HEK293 (cell line): ENCODE measurements around the gene TMEM98.

Experiments
- CTCF ChIA-PET: fragments of 350-600 bp; formaldehyde crosslinking; extraction: SDS; loops from one replicate; lab custom pipeline; 2021; ENCODE audit warnings: antibody characterized with exemption; lab: Yijun Ruan, JAX
- POLR2A ChIA-PET: fragments of 300-600 bp; formaldehyde crosslinking; extraction: SDS; loops from one replicate; lab custom pipeline; 2020; ENCODE audit warnings: antibody characterized with exemption, inconsistent platforms; lab: Yijun Ruan, JAX
- H3K27ac ChIP-seq: fragments of 200-500 bp; sonication (Bioruptor generic); 2 replicates; pipeline ENCODE4 v1.5.1; 2014; ENCODE audit warnings: low read depth, low read length, control low read depth, inconsistent platforms; ENCODE audit errors: extremely low read depth
- H3K36me3 ChIP-seq, 2 experiments: fragments of 200-500 bp in 1 of 2; sonication (Bioruptor generic) in 1 of 2; 1 replicate in 1 of 2; 2 replicates in 1 of 2; pipeline ENCODE4 v1.5.1; 2014 to 2017; ENCODE audit warnings: inconsistent platforms in 2 of 2, low read length in 2 of 2; ENCODE audit not compliant: control insufficient read depth in 2 of 2, insufficient read depth in 1 of 2
- H3K4me1 ChIP-seq: fragments of 200-500 bp; sonication (Bioruptor generic); 2 replicates; pipeline ENCODE4 v1.5.1; 2014; ENCODE audit warnings: mild to moderate bottlenecking, low read length, inconsistent platforms; ENCODE audit not compliant: control insufficient read depth, insufficient read depth
- H3K4me3 ChIP-seq: 2 replicates; pipeline ENCODE4 v1.5.1; 2011; ENCODE audit warnings: low read depth, mild to moderate bottlenecking, control low read depth, low read length, moderate library complexity
- H3K9me3 ChIP-seq: fragments of 200-500 bp; sonication (Bioruptor generic); 2 replicates; pipeline ENCODE4 v1.5.1; 2014; ENCODE audit warnings: low read depth, low read length, inconsistent platforms; ENCODE audit not compliant: control insufficient read depth, insufficient read depth
- GLIS1 ChIP-seq: fragments of 450-650 bp; formaldehyde crosslinking; IDR thresholded peaks from 2 replicates; pipeline ENCODE4 v1.5.1; 2016; ENCODE audit warnings: missing biosample characterization, missing genetic modification characterization
- GLIS2 ChIP-seq: fragments of 450-650 bp; formaldehyde crosslinking; IDR thresholded peaks from 2 replicates; pipeline ENCODE4 v1.5.1; 2016; ENCODE audit warnings: missing biosample characterization, missing genetic modification characterization
- OSR2 ChIP-seq: fragments of 450-650 bp; formaldehyde crosslinking; IDR thresholded peaks from 2 replicates; pipeline ENCODE4 v1.5.1; 2016; ENCODE audit warnings: missing biosample characterization, missing genetic modification characterization
- SALL2 ChIP-seq: fragments of 450-650 bp; formaldehyde crosslinking; IDR thresholded peaks from 2 replicates; pipeline ENCODE4 v1.5.0; 2017; ENCODE audit warnings: missing biosample characterization, mild to moderate bottlenecking, missing genetic modification characterization, borderline replicate concordance
- YY1 ChIP-seq: fragments of 450-650 bp; formaldehyde crosslinking; IDR thresholded peaks from 2 replicates; pipeline ENCODE4 v1.5.1; 2018; ENCODE audit warnings: missing biosample characterization, missing genetic modification characterization
- ZBTB17 ChIP-seq: fragments of 450-650 bp; formaldehyde crosslinking; IDR thresholded peaks from 2 replicates; pipeline ENCODE4 v1.5.1; 2016; ENCODE audit warnings: missing biosample characterization, missing genetic modification characterization
- ZBTB20 ChIP-seq: fragments of 450-650 bp; formaldehyde crosslinking; IDR thresholded peaks from 2 replicates; pipeline ENCODE4 v1.5.1; 2016; ENCODE audit warnings: missing biosample characterization, missing genetic modification characterization
- ZBTB26 ChIP-seq: fragments of 450-650 bp; formaldehyde crosslinking; optimal IDR thresholded peaks from 2 replicates; pipeline ENCODE3; 2016; ENCODE audit warnings: missing biosample characterization, mild to moderate bottlenecking, missing genetic modification characterization
- ZFP3 ChIP-seq: fragments of 450-650 bp; formaldehyde crosslinking; IDR thresholded peaks from 2 replicates; pipeline ENCODE4 v1.5.1; 2016; ENCODE audit warnings: low read depth, missing biosample characterization, missing genetic modification characterization
- ZIC2 ChIP-seq: fragments of 450-650 bp; formaldehyde crosslinking; IDR thresholded peaks from 2 replicates; pipeline ENCODE4 v1.5.1; 2016; ENCODE audit warnings: missing biosample characterization, missing genetic modification characterization
- ZNF138 ChIP-seq: fragments of 450-650 bp; formaldehyde crosslinking; IDR thresholded peaks from 2 replicates; pipeline ENCODE4 v1.5.1; 2016; ENCODE audit warnings: missing biosample characterization, missing genetic modification characterization, borderline replicate concordance
- ZNF155 ChIP-seq: fragments of 450-650 bp; formaldehyde crosslinking; IDR thresholded peaks from 2 replicates; pipeline ENCODE4 v1.5.1; 2016; ENCODE audit warnings: missing biosample characterization, missing genetic modification characterization
- ZNF266 ChIP-seq: fragments of 450-650 bp; formaldehyde crosslinking; IDR thresholded peaks from 2 replicates; pipeline ENCODE4 v1.5.1; 2016; ENCODE audit warnings: missing biosample characterization, missing genetic modification characterization, low read depth
- ZNF311 ChIP-seq: fragments of 450-650 bp; formaldehyde crosslinking; IDR thresholded peaks from 2 replicates; pipeline ENCODE4 v1.5.1; 2017; ENCODE audit warnings: missing biosample characterization, missing genetic modification characterization, borderline replicate concordance
- ZNF335 ChIP-seq: fragments of 450-650 bp; formaldehyde crosslinking; conservative IDR thresholded peaks from 2 replicates; pipeline ENCODE4 v1.5.1; 2016; ENCODE audit warnings: missing biosample characterization, missing genetic modification characterization
- ZNF350 ChIP-seq: fragments of 450-650 bp; formaldehyde crosslinking; IDR thresholded peaks from 2 replicates; pipeline ENCODE4 v1.5.0; 2017; ENCODE audit warnings: missing biosample characterization, mild to moderate bottlenecking, missing genetic modification characterization
- ZNF391 ChIP-seq: fragments of 450-650 bp; formaldehyde crosslinking; IDR thresholded peaks from 2 replicates; pipeline ENCODE4 v1.5.1; 2016; ENCODE audit warnings: low read depth, missing biosample characterization, missing genetic modification characterization, borderline replicate concordance
- ZNF423 ChIP-seq: fragments of 450-650 bp; formaldehyde crosslinking; IDR thresholded peaks from 2 replicates; pipeline ENCODE4 v1.5.1; 2016; ENCODE audit warnings: missing biosample characterization, missing genetic modification characterization
- ZNF426 ChIP-seq: fragments of 450-650 bp; formaldehyde crosslinking; IDR thresholded peaks from 2 replicates; pipeline ENCODE4 v1.5.1; 2017; ENCODE audit warnings: missing biosample characterization, missing genetic modification characterization, mild to moderate bottlenecking, inconsistent platforms, moderate library complexity
- ZNF488 ChIP-seq: fragments of 450-650 bp; formaldehyde crosslinking; IDR thresholded peaks from 2 replicates; pipeline ENCODE4 v1.5.1; 2016; ENCODE audit warnings: missing biosample characterization, missing genetic modification characterization
- ZNF544 ChIP-seq: fragments of 450-650 bp; formaldehyde crosslinking; IDR thresholded peaks from 2 replicates; pipeline ENCODE4 v1.5.0; 2017; ENCODE audit warnings: missing biosample characterization, missing genetic modification characterization
- ZNF560 ChIP-seq: fragments of 450-650 bp; formaldehyde crosslinking; IDR thresholded peaks from 2 replicates; pipeline ENCODE4 v1.5.1; 2017; ENCODE audit warnings: missing biosample characterization, missing genetic modification characterization, borderline replicate concordance
- ZNF600 ChIP-seq: fragments of 450-650 bp; formaldehyde crosslinking; IDR thresholded peaks from 2 replicates; pipeline ENCODE4 v1.5.1; 2016; ENCODE audit warnings: missing biosample characterization, missing genetic modification characterization
- ZNF626 ChIP-seq: fragments of 450-650 bp; sonication (Bioruptor Pico); formaldehyde crosslinking; IDR thresholded peaks from 2 replicates; pipeline ENCODE4 v1.5.1; 2018; ENCODE audit warnings: missing biosample characterization, missing genetic modification characterization, inconsistent platforms
- ZNF664 ChIP-seq: fragments of 450-650 bp; formaldehyde crosslinking; IDR thresholded peaks from 2 replicates; pipeline ENCODE4 v1.5.1; 2016; ENCODE audit warnings: missing biosample characterization, missing genetic modification characterization
- ZNF76 ChIP-seq: fragments of 450-650 bp; formaldehyde crosslinking; IDR thresholded peaks from 2 replicates; pipeline ENCODE4; 2016; ENCODE audit warnings: low read depth, missing biosample characterization, missing genetic modification characterization, borderline replicate concordance
- ZNF843 ChIP-seq: fragments of 450-650 bp; formaldehyde crosslinking; IDR thresholded peaks from 2 replicates; pipeline ENCODE4 v1.5.1; 2016; ENCODE audit warnings: missing biosample characterization, missing genetic modification characterization
- ZSCAN4 ChIP-seq: fragments of 450-650 bp; formaldehyde crosslinking; IDR thresholded peaks from 2 replicates; pipeline ENCODE4 v1.5.1; 2017; ENCODE audit warnings: missing biosample characterization, missing genetic modification characterization

Gene TMEM98

GRCh38 chr17:32926789-32927188 is 1.2 kb upstream of the TMEM98 start (continued):
- TF ChIP-seq ZNF560 (tag by site-specific recombination) (0 out of 2 replicates have a peak, but pooled peaks have one; percentile 47), ZNF664 (0 out of 2 replicates have a peak, but pooled peaks have one; percentile 27), ZNF426 (tag by site-specific recombination) (peak; percentile 64), ZNF266 (peak; percentile 70; the same call in 1 of the 2 replicates)

- TF ChIP-seq GLIS2 (0 out of 2 replicates have a peak, but pooled peaks have one; percentile 11), ZNF600 (tag by site-specific recombination) (peak; percentile 63), ZFP3 (no peak), ZNF626 (no peak), ZBTB20 (tag by site-specific recombination) (peak; percentile 78), ZNF335 (tag by site-specific recombination) (peak; percentile 83), ZNF76 (tag by site-specific recombination) (peak; percentile 48; the same call in 1 of the 2 replicates), ZBTB17 (peak; percentile 59), ZNF391 (tag by site-specific recombination) (no peak)
- CTCF ChIA-PET = interaction anchor here (0.7 to 2.2 kb wide), 4 partner anchors 10 to 144 kb away, joined by 3 to 16 read pairs (median 4); no protein-coding TSS in a partner anchor
- Histone ChIP-seq H3K4me3 (peak overlapping the region; percentile 53), H3K27ac (peak overlapping the region; percentile 67; the same call in 1 of the 2 replicates), H3K4me1 (peaks cover 10% of the 10 kb centered on the region), H3K36me3 (peaks cover 0 to 9% of the 10 kb centered on the region in 2 experiments; a peak in 2 of 3 replicates), H3K9me3 (no peaks in the 10 kb centered on the region)
- POLR2A ChIA-PET = interaction anchor here (0.6 to 0.9 kb wide), 2 partner anchors 11 to 441 kb away, joined by 3 read pairs; no protein-coding TSS in a partner anchor
Observed at GRCh38 chr17:32927201-32927723, 691 bp upstream of the TMEM98 start.

GRCh38 chr17:32928586-32929535 is 908 bp downstream of the TMEM98 start:
- peak overlapping the region; percentile 67; the same call in 1 of the 2 replicates for H3K27ac ChIP-seq
- POLR2A ChIA-PET = interaction anchor here (1.1 to 1.7 kb wide), 3 partner anchors 14 to 57 kb away, joined by 3 to 5 read pairs (median 3); partner anchors contain the start of gene MYO1D
- H3K9me3 ChIP-seq = no peaks in the 10 kb centered on the region
- peak overlapping the region; percentile 53 for H3K4me3 ChIP-seq
- peaks cover 10% of the 10 kb centered on the region for H3K4me1 ChIP-seq
- H3K36me3 ChIP-seq = peaks cover 5 to 25% of the 10 kb centered on the region in 2 experiments; a peak in 2 of 3 replicates
- CTCF ChIA-PET = interaction anchor here (0.6 to 2.2 kb wide), 6 partner anchors 8 to 172 kb away, joined by 3 to 16 read pairs (median 6); no protein-coding TSS in a partner anchor
- TF ChIP-seq ZBTB17 (no peak; the same call in 1 of the 2 replicates), GLIS1 (peak; percentile 50), ZNF335 (tag by site-specific recombination) (peak; percentile 37; the same call in 1 of the 2 replicates), ZNF843 (tag by site-specific recombination) (0 out of 2 replicates have a peak, but pooled peaks have one; percentile 14), SALL2 (no peak), ZNF138 (tag by site-specific recombination) (no peak), ZNF391 (tag by site-specific recombination) (no peak), OSR2 (tag by site-specific recombination) (no peak), ZSCAN4 (peak; percentile 93), ZNF350 (no peak), ZIC2 (0 out of 2 replicates have a peak, but pooled peaks have one; percentile 15), ZBTB26 (peak; percentile 28), ZNF311 (tag by site-specific recombination) (no peak), ZNF155 (tag by site-specific recombination) (no peak), YY1 (tag by site-specific recombination) (no peak), ZNF664 (peak; percentile 30), ZNF488 (no peak), ZNF423 (no peak), ZNF544 (tag by site-specific recombination) (no peak)
